MCF 10A (cell line): ENCODE data around the gene C1QL3. TPM values are rescaled to one million over a fixed set of nuclear protein-coding genes. Genes with fewer than 3 reads are reported as not detected.

Source experiments
- BruUV-seq: library from RNA; stranded (reverse); fragments of 400-500 nt; replicated peaks from 2 replicates; lab custom pipeline; 2021; lab: Mats Ljungman, UMichigan
- CTCF ChIA-PET: fragments of 300-600 bp; sonication (Branson Sonifier 250); formaldehyde crosslinking; extraction: SDS; loops from one replicate; lab custom pipeline; 2021; ENCODE audit warnings: antibody characterized with exemption, inconsistent platforms; lab: Yijun Ruan, JAX
- POLR2A ChIA-PET: fragments of 300-600, 350-650 bp; sonication (Branson Sonifier 250); formaldehyde crosslinking; extraction: SDS; loops from one replicate; lab custom pipeline; 2020; ENCODE audit warnings: antibody characterized with exemption, inconsistent platforms; lab: Yijun Ruan, JAX
- DNase-seq: peaks from one replicate; pipeline ENCODE4 v3.0.0-alpha.2; 2018; ENCODE audit not compliant: unreplicated experiment
- H3K27ac Mint-ChIP-seq: one replicate; pipeline ENCODE4 v1.8.0; 2022; ENCODE audit warnings: mild to moderate bottlenecking, low read depth, mixed read lengths; ENCODE audit not compliant: unreplicated experiment
- H3K27me3 Mint-ChIP-seq: one replicate; pipeline ENCODE4 v1.8.0; 2022; ENCODE audit warnings: mixed read lengths; ENCODE audit not compliant: insufficient read depth, unreplicated experiment
- H3K36me3 Mint-ChIP-seq: one replicate; pipeline ENCODE4 v1.8.0; 2022; ENCODE audit warnings: mild to moderate bottlenecking, moderate library complexity, mixed read lengths; ENCODE audit not compliant: insufficient read depth, unreplicated experiment
- H3K4me1 Mint-ChIP-seq: one replicate; pipeline ENCODE4 v1.8.0; 2022; ENCODE audit warnings: mixed read lengths; ENCODE audit not compliant: insufficient read depth, unreplicated experiment
- H3K4me3 Mint-ChIP-seq: one replicate; pipeline ENCODE4 v1.8.0; 2022; ENCODE audit warnings: mild to moderate bottlenecking, moderate library complexity, mixed read lengths; ENCODE audit not compliant: unreplicated experiment
- H3K9me3 Mint-ChIP-seq: one replicate; pipeline ENCODE4 v1.8.0; 2022; ENCODE audit warnings: mixed read lengths; ENCODE audit not compliant: unreplicated experiment
- CTCF ChIP-seq: fragments of 200-600 bp; IDR thresholded peaks from one replicate; pipeline ENCODE4 v1.8.0; 2022; ENCODE audit warnings: antibody characterized with exemption, mild to moderate bottlenecking; ENCODE audit not compliant: unreplicated experiment
- intact Hi-C: fragments of 100-400 bp; cut with micrococcal nuclease; formaldehyde crosslinking; loops from 2 replicates; pipeline ENCODE4 v1.14.1; 2022
- total RNA-seq: library from RNA; stranded (reverse); gene quantifications from 2 replicates; pipeline ENCODE4 v1.2.3, GENCODE V29; 2022

The C1QL3 gene
- total RNA-seq, 1 experiment from 2014 or later = not detected

GRCh38 chr10:16544591-16544990 lies 22.9 kb upstream of the C1QL3 start:
- no peak for TF ChIP-seq CTCF
- Mint-ChIP-seq H3K27me3 (peaks cover 15% of the 10 kb centered on the region), H3K9me3 (no peaks in the 10 kb centered on the region), H3K4me1 (peaks cover 5% of the 10 kb centered on the region), H3K36me3 (no peaks in the 10 kb centered on the region), H3K27ac (no peak overlapping the region), H3K4me3 (no peak overlapping the region)
- CTCF ChIA-PET = interaction anchor here (0.6 to 3.3 kb wide), 16 partner anchors 10 to 667 kb away, joined by 3 to 26 read pairs (median 3); no protein-coding TSS in a partner anchor
- DNase-seq = no peak
- BruUV-seq = no TSS peak
- POLR2A ChIA-PET = no interaction called here
- intact Hi-C loops = no loop called here

- no peak for TF ChIP-seq CTCF
- DNase-seq = no peak
- ChIA-PET CTCF (interaction anchor here (0.6 to 3.3 kb wide), 4 partner anchors 217 to 641 kb away, joined by 3 to 26 read pairs (median 4); no protein-coding TSS in a partner anchor), POLR2A (no interaction called here)
- no peak overlapping the region for H3K27ac Mint-ChIP-seq
- no peak overlapping the region for H3K4me3 Mint-ChIP-seq
- H3K4me1 Mint-ChIP-seq = peaks cover 5% of the 10 kb centered on the region
- BruUV-seq = no TSS peak
- H3K9me3 Mint-ChIP-seq = no peaks in the 10 kb centered on the region
- peaks cover 20% of the 10 kb centered on the region for H3K27me3 Mint-ChIP-seq
- H3K36me3 Mint-ChIP-seq = no peaks in the 10 kb centered on the region
- intact Hi-C loops = no loop called here
Measured at GRCh38 chr10:16544099-16544498, 22.4 kb upstream of the C1QL3 start.

- Mint-ChIP-seq H3K36me3 (no peaks in the 10 kb centered on the region), H3K9me3 (no peaks in the 10 kb centered on the region), H3K4me3 (no peak overlapping the region), H3K4me1 (no peaks in the 10 kb centered on the region), H3K27ac (no peak overlapping the region), H3K27me3 (peaks cover 9% of the 10 kb centered on the region)
- DNase-seq = no peak
- intact Hi-C loops = no loop called here
- ChIA-PET POLR2A (interaction anchor here (1.6 kb wide), 1 partner anchor 21 kb away, joined by 4 read pairs; no protein-coding TSS in a partner anchor), CTCF (no interaction called here)
- TF ChIP-seq CTCF = no peak
- BruUV-seq = no TSS peak
Measured at GRCh38 chr10:16536155-16536554, 14.5 kb upstream of the C1QL3 start.

- H3K27ac Mint-ChIP-seq = no peak overlapping the region
- no peak overlapping the region for H3K4me3 Mint-ChIP-seq
- no peak for DNase-seq
- ChIA-PET CTCF (no interaction called here), POLR2A (no interaction called here)
- peaks cover 5% of the 10 kb centered on the region for H3K4me1 Mint-ChIP-seq
- no TSS peak for BruUV-seq
- no peak for TF ChIP-seq CTCF
- no peaks in the 10 kb centered on the region for H3K27me3 Mint-ChIP-seq
- H3K9me3 Mint-ChIP-seq = no peaks in the 10 kb centered on the region
- H3K36me3 Mint-ChIP-seq = peaks cover under 1% of the 10 kb centered on the region
- intact Hi-C loops = no loop called here
Measured at GRCh38 chr10:16529853-16530252, 8.2 kb upstream of the C1QL3 start.
